Activated T-cell treated with anti-CD3 and anti-CD28 coated beads for 48 hours (primary cell): ENCODE results near the gene FBXL7.

Source experiments
- DNase-seq: peaks from one replicate; pipeline ENCODE4 v3.0.0-alpha.2; 2020; ENCODE audit warnings: low read depth

FBXL7 gene

DNA sequence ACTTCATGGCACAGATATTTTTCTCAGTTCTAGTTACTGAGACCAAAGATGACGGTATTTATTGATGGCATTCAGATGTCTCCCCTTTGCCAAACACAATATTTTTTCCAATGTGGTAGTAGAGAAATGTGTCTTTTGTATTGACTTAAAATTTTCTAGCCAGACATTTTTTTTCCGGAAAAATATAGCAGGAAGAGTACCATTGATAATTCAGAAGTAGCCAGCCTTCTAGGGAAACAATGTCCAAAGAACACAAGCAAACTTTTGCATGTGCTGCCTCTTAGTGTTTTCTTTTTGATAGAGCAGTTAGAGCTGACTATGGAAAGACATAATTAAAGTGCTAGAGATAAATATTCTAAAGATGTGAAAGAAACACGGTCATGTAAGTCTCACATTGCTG is 448.2 kb downstream of the FBXL7 start:
- no peak for DNase-seq

DNA sequence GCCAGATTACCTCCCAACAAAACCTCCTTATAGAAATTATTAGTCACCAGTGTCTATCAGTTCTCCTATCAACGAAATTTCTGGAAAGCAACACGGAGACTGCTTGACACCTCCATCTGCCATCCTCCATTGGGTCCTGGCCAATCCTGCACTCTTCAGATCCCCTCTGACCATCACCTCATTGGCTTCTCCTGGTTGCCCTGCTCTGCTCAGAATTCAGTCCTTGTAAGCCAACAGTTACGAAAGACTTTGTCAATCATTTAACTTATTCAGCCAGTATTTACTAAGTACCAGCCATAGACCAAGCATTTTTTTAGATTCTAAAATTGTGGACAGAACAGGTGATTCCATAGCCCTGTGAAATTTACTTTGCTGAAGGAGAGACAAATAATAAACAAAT is 451.1 kb downstream of the FBXL7 start:
- no peak for DNase-seq

GRCh38 chr5:15951550-15951949 is 451.6 kb downstream of the FBXL7 start:
- no peak for DNase-seq

DNA sequence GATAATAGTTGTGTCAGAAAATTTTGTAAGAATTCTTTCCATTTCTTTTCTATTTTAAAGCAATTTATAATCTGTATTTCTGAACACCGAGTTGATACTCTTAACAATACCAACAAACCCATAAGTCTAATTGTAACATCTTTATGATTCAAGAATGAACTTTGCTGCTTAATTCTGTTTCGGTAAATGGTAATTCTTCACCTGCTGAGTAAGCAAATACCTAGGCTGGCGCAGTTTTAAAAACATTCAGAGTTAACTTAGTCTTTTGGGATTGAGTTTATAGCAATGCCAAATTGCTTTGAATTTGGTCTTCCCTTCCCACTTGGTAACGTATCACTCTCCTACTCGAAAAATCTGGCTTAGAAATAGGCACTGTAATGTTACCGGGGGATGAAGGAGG is 456.6 kb downstream of the FBXL7 start:
- no peak for DNase-seq

- DNase-seq, result no peak
Measured at GRCh38 chr5:15957124-15957523, 457.1 kb downstream of the FBXL7 start.

DNA sequence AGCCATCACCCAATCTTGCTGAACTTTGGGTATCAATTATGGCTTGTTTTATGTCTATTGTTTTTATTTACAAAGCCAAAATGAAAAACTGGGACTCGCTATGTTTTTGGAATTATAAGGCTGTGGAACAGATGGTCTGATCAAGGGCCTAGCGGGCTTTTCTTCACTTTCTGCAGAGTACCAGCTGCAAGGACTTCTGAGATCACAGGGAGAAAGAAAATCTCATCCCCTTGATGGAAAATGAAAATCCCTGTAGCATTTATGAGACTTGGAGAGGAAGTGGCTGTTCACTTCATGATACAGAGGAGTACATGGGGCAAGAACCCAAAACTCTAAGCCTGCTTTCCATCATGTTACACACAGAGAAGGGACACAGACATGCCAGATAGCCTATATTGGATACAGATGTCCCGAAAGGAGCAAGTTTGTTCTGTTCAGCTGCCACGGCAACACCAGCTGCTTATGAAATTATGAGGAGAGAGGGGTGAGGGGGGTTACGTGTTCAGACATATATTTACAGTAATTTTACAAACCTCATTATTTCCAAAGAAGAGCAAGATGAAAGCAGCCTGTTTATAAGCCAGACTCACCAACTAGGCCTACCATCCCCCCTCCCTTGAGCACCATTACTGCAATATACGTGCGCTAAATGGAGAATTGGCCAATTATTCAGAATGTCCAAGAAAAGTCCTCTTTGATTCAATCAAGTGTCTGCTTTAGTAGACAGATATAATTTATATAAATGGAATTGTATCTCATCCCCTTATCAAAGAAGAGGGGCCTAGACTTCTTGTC is 459.6 kb downstream of the FBXL7 start:
- DNase-seq, result no peak

DNA sequence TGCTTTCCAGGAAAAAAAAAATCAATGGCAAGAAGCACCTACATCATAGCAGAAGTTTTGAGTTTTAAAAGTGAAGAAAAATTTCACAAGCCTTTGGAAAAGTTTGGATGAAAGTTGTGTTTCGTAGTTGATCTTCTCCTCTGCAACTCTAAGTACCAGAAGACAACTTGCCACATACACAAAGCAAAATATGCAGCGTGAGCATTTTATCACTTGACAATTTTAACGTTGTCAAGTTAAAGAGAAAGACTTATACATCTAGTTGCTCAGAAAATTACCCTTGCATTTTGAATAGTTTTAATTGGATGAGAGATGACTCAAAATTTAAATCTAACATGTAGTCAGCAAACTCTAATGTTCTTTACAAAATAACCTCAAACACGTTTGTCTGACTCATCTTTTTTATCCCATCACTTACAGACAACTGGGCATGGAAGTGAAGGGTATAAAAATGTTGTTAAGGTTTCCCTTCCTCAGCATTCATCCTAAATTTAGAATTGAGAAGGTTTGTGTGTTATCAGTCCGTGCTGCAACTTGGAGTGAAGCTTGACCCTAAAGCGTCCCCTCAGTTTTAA is 466.2 kb downstream of the FBXL7 start:
- DNase-seq, result no peak

DNA sequence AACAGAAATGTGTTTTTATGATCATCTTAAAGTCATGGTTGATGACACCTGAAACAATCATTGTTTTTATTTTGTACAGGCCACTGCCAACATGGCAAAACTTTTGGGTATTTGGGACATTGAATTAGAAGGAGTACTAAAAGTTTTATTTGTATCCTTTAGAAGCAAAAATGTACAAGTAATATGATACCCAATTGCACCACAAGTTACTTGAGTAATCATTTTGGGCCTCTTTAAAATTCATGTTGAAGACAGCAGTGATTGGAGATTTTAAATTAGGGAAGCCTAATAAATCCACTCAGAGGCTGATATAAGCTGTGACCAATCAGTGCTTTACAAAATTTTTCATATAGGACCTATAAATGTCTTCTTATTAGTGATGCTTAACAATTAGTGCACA is 466.7 kb downstream of the FBXL7 start:
- no peak for DNase-seq

GRCh38 chr5:15968993-15969392 is 469.0 kb downstream of the FBXL7 start:
- no peak for DNase-seq

DNA sequence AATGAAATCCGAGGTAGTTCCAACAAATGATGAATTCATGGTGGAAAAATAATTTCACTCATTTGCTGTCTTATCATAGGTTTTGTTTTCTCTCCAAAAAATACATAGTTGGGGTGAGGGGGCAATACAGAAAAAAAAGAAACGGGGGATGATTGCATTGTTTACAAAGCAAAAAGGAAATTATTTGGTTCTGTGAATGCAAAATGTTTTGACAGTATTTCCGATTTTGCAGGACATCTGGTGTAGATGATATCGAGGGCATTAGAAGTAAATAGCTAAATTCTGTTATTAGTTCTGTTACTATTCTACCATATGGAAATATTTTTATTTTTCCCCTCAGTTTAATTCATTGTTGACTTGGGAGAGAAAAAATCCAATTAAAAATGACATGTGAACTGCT is 477.9 kb downstream of the FBXL7 start:
- DNase-seq, result no peak

- DNase-seq, result no peak
Measured at GRCh38 chr5:15980835-15981234, 480.9 kb downstream of the FBXL7 start.

DNA sequence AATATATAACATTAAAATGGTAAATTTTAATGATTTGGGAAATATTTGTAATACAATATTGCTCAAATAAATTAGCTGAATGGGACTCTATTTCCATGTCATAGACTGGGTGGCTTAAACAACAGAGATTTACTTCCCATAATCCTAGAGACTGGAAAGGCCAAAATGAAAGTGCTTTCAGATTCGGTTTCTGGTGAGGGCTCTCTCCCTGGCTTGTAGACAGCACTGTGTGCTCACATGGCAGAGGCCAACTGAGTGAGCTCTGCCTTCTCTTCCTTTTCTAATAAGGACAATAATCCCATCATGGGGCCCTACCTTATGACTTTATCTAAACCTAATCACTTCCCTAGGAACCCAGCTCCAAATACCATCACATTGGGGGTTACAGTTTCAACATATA is 483.4 kb downstream of the FBXL7 start:
- DNase-seq, result no peak
